Measurements from ENCODE around the gene IFRD1. TPM values are rescaled to one million over a fixed set of nuclear protein-coding genes. Genes with fewer than 3 reads are reported as not detected.

IFRD1 gene, protein sequence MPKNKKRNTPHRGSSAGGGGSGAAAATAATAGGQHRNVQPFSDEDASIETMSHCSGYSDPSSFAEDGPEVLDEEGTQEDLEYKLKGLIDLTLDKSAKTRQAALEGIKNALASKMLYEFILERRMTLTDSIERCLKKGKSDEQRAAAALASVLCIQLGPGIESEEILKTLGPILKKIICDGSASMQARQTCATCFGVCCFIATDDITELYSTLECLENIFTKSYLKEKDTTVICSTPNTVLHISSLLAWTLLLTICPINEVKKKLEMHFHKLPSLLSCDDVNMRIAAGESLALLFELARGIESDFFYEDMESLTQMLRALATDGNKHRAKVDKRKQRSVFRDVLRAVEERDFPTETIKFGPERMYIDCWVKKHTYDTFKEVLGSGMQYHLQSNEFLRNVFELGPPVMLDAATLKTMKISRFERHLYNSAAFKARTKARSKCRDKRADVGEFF
- 100 to 1,000 TPM in 1 of 2 donors, 10 to 100 TPM in 1; 58.3 to 127 TPM for total RNA-seq
- long read RNA-seq, donor 1, transcript IFRD1-202 (12 exons, 2,290 nt): major isoform, 36 of 41 reads
- long read RNA-seq, donor 1, partial matches to known transcripts: 3 of 41 reads
- long read RNA-seq, donor 1, other reads (novel, unspliced or antisense): 1 of 41 reads
- long read RNA-seq, donor 2, transcript IFRD1-202 (12 exons, 2,290 nt): major isoform, 216 of 245 reads
- long read RNA-seq, donor 2, partial matches to known transcripts: 3 of 245 reads
- long read RNA-seq, donor 2, other reads (novel, unspliced or antisense): 21 of 245 reads

DNA sequence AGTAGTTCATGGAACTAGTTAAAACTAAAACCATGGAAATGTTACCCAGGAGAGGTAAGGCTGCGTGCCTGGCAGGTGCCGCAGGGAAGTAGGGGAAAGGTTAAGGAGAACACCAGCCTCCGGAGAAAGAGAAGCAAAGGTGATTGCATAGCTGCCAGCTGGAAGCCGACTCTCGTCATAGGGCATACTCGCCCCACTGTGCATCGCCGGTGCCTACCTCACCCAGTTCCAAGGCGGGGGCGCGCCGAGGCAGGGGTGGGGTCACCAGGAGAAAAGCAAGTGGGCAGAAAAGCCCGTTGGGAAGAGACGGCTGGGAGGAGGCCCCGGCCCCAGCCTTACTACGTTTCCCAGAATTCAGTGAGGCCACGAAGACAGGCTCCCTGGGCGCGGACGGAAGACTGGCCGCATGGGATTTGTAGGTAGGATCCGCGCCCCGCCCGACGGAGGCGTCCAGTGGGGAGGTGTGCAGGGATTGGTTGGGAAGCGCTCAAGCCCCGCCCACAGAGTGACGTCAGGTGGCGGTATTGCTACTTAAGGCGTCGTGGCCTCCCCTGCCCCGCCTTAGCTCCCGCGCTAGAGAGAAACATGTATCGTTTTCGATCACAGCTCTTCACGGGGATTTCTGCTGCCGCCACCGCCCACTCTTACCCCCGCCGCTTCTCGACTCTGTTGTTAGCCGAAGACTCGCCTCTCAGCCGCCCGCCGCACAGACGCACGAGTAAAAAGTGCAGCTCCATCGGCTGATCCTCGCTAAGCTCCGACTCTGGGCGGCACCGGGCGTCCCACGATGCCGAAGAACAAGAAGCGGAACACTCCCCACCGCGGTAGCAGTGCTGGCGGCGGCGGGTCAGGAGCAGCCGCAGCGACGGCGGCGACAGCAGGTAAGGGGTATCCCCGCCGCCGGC is at the start of gene IFRD1:
Gene IFRD1, plus strand, starts transcription at position 559 of the 905 bp plus-strand sequence. Its CDS starts 229 bp downstream, at position 788.
- intact Hi-C loops (cut with DNase I): no loop called here
- DNase-seq (ENCODE audit: low spot score): peak; percentile 100

DNA sequence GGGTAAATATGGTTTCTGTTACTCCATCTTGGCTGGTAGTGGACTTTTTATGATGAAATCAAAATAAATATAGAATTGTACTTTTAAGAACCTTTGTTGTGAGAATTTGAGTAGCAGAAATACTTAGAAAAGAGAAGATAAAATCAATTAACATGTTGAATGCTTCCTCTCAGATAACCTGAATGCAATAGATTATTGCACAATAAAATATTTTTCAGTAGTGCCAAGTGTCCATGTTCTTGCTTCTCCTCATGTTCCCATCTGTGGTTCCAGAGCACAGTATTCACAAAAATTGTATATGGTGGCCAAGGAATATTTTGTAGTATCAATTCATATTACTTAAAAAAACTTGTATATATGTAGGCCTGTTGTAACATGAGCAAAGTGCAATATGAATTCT is 45.9 kb upstream of the IFRD1 start:
- DNase-seq (ENCODE audit: low spot score): no peak
- intact Hi-C loops (cut with DNase I): loop anchor here in 1 of 2 donors (10.0 kb wide), 1 partner anchor 90 kb away; no protein-coding TSS in a partner anchor

DNA sequence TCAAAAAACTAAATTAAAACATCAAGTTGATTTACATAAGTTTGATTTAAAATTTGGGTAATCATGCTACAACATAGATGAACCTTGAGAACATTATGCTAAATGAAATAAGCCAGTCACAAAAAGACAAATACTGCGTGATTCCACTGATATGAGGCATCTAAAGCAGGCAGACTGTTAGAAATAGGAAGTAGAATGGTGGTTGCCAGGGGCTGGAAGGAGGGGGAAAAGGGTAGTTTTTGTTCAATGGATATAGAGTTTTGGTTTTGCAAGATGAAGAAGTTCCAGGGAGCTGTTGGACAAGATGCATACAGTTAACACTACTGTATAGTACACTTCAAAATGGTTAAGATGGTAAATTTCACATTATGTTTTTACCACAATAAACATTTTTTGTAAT is 45.0 kb upstream of the IFRD1 start:
- intact Hi-C loops (cut with DNase I): loop anchor here in 1 of 2 donors (10.0 kb wide), 1 partner anchor 90 kb away; no protein-coding TSS in a partner anchor

DNA sequence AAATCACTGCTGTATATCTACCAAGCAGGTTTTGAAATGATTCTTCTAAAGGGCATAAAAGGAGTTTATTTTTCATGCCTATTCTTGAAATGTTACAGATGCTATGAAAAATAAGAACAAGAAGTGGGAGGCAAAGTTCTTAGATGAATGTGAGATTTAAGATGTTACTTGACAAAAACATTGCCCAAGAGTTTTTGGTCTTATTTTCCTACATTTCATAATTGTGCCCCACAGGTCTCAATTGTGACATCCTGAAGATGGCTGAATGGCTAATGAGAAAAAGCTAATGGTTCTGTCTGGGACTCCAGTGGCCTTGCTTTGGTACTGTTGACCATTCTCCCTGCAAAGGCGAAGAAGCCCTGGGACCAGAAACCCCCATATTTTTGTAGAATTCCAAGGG is 43.0 kb upstream of the IFRD1 start:
- intact Hi-C loops (cut with DNase I): loop anchor here in 1 of 2 donors (10.0 kb wide), 1 partner anchor 88 kb away; no protein-coding TSS in a partner anchor
- DNase-seq (ENCODE audit: low spot score): no peak

More for the DNA sequence above, 45.0 kb upstream of the IFRD1 start:
- DNase-seq (ENCODE audit: low spot score): no peak

DNA sequence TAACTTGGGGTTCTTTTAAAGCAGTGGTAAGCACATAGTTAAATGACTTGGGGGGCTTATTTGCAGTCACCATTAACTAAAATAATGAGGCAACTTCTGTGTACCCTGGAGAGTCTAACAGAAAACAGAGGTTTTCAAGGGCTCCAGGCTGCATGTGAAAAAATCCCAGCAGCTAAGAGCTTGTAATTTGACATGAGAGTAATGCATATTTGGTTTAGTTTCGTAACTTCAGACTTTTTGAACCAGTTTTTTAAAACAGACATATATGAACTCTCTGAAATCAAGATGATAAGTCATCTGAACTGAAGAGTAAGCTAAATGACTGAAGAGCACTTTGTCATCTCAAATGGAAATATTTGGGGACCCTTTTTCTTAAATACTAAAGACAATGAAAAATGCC is 40.2 kb upstream of the IFRD1 start:
- intact Hi-C loops (cut with DNase I): no loop called here
- DNase-seq (ENCODE audit: low spot score): no peak

DNA sequence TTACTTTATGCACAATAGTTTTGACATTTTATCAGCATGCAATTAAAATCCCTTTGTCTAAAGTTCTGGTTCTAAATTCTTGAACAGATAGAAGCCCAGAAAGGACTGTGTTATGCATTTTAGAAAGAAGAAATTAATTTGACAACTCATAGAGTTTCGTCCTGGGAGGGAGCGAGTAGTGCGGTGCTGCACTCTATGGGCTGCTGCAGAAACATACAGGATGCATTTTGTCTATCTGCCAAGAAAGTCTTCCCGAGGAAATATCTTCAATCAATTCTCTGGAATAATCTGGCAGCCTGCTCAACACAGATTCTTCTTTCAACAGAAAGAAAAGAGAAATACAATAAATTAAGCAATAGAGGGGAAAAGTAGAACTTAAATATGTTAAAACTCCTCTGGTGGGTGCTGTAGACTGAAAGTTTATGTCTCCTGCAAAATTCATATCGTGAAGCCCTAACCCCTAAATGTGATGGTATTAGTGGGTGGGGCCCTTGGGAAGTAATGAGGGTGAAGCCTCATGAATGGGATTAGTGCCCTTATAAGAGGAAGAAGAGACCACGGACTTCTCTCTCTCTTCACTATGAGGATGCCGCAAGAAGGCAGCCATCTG is 39.0 kb upstream of the IFRD1 start:
- DNase-seq (ENCODE audit: low spot score): no peak
- intact Hi-C loops (cut with DNase I): no loop called here

DNA sequence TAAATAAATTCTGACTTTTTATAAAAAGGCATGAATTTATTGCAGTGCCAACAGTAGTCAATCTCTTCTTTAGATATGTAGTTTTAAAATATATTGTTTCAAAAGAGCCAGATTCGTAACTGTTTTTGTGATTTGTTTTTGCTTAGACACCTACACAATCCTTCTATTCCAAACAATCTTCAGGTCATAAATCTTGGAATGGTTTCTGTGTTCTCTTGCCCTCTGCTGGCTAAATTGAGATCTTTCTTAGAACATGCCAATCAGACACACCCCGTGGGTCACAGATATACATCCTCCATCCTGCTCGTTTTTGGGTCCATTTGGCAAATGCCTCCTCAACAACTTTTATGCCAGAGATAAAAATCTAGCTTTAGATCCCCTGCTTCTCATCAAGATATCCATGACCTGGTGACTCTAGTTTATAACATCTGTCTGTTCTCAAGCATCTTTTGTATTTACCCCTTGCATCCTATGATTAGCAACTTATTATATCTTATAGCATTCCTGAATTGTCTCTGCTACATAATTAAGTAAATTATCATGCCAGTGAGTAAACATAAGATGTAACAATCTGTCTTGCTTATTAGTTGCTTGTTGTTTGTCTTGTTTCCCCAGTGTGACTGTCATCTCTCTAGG is 35.3 kb upstream of the IFRD1 start:
- no peak for DNase-seq (ENCODE audit: low spot score)
- intact Hi-C loops (cut with DNase I): no loop called here

DNA sequence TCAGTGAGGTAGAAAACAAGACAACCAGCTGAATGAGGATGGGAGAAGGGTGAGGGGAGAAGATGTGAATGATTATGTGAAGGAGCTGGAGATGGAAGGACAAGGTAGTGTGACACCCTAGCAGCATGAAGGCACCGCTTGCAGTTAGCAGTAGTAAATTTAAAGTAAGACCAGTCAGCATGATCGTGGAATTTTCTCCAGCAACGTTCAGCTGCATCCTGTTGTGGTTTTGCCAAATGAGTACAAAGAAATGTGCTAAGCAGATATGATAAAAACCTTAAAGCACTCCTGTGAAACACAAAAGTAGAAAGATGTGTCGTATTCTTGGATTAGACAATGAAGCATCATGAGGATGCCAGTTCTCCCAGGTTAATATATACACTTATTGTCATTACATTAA is 34.1 kb upstream of the IFRD1 start:
- intact Hi-C loops (cut with DNase I): no loop called here
- DNase-seq (ENCODE audit: low spot score): no peak

DNA sequence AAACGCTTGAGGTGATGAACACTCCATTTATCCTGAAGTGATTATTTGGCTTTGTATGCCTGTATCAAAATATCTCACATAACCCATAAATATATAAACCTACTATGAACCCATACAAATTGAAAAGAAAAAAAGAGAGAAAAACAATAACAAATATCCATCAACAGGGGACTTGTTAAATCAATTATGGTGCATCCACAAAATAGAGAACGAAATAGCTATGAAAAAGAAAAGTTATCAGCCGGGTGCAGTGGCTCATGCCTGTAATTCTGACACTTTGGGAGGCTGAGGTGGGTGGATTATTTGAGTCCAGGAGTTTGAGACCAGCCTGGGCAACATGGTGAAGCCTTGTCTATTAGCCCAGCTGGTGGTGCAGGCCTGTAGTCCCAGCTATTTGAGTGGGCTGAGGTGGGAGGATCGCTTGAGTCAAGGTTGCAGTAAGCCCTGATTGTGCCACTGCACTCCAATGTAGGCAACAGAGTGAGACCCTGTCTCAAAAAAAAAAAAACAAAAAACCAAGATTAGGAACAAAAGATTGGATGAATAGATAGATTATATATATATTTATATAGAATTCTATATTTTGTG is 30.6 kb upstream of the IFRD1 start:
- no peak for DNase-seq (ENCODE audit: low spot score)
- intact Hi-C loops (cut with DNase I): no loop called here

DNA sequence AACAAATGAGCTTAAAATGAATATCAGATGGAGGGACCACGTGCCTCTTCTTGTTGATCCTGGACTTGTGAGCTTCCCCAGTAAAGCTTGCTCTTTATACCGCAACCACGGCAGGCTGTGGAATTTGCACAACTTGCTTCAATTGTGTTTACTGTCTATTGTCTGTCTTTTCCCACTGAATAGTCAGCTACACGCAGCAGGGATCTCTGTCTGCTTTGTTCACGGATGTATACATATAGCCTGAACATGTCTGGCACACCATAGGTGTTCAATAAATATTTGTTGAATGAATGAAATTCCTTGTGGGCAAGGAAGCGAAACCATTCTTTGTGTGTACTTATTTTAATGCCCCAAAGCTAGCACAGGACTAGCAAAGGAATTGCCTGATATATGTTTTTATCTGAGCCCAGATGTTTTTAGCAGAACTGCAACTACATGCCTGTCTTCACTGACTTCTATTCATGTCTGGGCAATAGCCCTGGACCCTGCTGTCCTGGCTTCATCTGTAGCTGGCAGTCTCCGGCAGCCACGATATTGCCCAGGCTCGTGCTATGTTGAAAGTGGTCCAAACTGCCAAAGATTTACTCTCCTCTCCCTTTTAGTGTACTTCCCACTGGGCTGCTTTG is 29.9 kb upstream of the IFRD1 start:
- intact Hi-C loops (cut with DNase I): no loop called here
- DNase-seq (ENCODE audit: low spot score): no peak

DNA sequence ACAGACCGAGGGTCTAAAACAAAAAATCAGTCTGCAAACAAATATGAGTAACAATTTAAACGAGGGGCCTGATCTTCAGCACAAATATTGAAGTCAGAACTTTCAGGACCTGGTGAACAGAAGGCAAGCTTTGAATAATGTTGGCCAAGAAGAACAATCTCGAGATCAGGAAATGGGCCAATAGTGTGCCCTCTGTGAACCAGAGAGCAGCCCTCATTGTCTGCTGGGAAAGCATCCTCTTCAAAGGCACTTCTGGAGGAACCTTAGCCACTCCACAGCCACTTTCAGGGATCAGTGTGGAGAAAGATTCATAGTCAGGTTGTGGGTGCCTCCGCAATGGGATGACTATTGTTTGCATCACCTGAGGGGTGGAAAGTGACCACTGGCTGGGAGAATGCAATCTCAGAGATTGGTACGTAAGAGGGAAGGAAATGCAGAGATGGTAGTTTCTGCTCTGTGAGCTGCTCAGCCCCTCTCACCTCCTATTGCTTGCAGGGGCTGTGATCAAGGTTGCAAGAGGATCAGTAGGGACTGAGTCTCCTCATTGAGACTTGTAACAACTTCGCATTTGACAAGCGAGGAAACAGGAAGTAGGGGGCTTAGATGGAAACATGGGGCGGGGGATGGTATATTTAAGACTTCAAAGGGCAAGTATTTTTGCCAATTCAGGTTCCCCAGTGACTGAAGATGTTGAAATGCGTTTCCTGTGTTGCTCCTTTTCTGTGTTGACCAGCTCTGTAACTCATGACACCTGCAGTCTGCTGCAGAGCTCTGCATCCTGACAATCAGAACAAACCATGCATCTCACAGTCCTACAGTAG is 28.4 kb upstream of the IFRD1 start:
- DNase-seq (ENCODE audit: low spot score): no peak

DNA sequence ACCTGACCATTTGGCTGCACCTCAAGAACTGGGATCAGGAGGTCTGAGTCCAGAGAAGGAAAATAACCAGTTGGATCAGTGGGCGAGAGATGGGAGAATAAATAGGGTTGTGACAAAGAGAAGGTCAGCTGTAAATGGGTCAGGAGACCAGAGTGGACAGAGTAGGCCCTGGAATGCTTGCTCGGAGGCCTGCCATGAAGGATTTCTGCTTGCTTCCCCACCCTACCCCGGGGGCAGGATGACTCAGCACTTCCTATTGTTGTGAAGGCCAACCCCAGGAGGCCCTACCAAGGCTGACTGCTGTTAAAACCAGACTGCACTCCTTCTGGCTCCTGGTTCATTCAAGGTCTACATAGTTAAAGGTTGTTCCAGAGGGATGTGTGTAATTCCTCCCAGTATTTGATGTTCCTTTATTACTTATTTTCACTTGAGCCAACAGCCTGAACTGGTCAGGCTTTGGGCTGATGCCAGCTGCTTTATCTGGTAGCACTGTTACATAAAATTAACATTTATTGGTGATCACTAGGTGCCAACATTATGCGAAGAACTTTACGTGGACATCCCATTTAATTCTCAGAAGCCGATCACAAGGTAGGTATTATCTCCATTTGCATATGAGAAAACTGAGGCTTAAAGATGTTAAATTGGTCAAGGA is 27.3 kb upstream of the IFRD1 start:
- intact Hi-C loops (cut with DNase I): no loop called here
- DNase-seq (ENCODE audit: low spot score): peak; percentile 92

More for the DNA sequence above, 28.4 kb upstream of the IFRD1 start:
- intact Hi-C loops (cut with DNase I): no loop called here

DNA sequence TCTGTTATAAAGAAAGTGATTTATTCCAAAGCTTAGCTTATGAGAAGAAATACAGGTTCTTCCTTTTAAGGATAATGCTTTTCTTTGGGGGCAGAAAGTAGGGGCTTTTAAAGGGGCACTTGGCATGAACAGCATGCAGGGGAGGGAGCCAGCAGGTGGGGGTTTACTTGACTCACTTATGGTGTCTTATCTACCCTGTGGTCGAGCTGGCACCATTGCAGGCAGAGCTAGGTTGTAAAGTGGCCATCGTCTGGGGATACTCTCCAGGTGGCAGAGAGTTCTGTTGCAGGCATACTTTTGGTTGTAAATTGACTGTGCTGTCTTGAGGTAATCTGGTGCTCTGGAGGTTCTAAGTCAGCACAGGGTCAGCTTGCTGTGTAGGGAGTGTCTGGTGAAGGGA is 26.3 kb upstream of the IFRD1 start:
- intact Hi-C loops (cut with DNase I): no loop called here
- DNase-seq (ENCODE audit: low spot score): no peak

DNA sequence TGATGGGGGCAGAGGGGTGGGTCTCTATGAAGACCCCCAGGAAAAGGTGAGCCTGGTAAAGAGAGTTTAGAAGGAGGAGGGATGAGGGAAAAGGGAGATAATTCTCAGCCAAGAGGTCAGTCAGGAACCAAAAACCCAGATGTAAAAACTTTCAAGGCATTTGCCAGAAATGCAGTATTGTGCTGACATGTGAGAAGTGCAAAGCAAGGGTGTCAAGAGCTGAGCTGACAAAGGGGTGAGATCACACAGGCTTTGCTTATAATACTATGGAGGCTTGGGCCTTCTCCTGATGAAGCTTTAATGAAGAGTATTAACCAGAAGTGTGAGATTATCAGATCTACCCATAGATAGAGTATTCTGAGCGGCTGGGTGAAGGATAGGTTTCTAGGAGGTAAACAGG is 22.3 kb upstream of the IFRD1 start:
- intact Hi-C loops (cut with DNase I): no loop called here
- DNase-seq (ENCODE audit: low spot score): no peak

DNA sequence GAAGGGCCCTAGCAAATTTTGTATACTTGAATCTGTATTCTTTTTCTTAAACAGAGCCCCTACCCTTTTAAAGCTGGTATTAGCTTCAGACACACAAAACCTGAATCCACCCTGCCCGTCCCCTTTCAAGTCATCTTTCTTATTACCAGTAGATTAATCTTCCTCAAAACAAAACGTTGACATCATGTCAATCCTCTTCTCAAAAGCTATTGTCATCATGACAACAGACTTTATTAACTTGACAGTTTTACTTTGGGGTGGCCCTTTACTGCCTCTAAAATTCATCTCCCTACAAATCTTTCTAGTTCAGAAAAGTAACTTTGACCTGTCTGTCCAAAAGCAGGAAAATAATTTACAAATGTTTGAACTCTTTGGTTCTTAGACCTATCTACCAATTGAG is 21.5 kb upstream of the IFRD1 start:
- intact Hi-C loops (cut with DNase I): no loop called here
- DNase-seq (ENCODE audit: low spot score): no peak

DNA sequence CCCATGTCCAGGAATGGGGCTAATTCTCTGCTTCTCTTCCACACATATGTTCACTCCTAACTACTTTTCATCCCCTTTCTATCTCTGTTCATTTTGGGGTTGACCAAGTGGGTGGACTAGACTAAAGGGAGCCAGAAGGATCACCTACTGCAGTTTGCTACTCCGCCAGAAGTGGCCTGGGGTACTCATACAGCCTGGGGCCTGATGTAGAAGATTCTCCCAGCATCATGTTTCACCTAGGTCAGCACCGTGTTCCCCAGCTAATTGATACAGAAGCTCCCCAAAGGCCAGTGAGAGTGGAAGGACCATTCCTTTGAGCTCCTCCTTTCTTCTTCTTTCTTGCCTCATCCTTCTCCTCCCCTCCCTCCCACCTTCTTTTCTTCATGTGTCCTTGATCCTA is 19.6 kb upstream of the IFRD1 start:
- intact Hi-C loops (cut with DNase I): no loop called here
- no peak for DNase-seq (ENCODE audit: low spot score)

Data from posterior vena cava (tissue), 2 donors.